GM23338 (cell line): ENCODE results near the gene B3GALT5. TPM values are rescaled to one million over a fixed set of nuclear protein-coding genes. Genes with fewer than 3 reads are reported as not detected.

Source experiments
- ATAC-seq: fragments of 200-7000 bp; cut with Tn5 transposase; 3 replicates; pipeline ENCODE4 v1.9.1; 2020
- DNase-seq: peaks from one replicate; pipeline ENCODE4 v3.0.0-alpha.2; 2015; ENCODE audit warnings: low spot score
- H2AFZ ChIP-seq: fragments of 200-600 bp; sonication (generic); 2 replicates; pipeline ENCODE4 v1.8.0; 2016; ENCODE audit warnings: antibody characterized with exemption, mild to moderate bottlenecking, moderate library complexity
- H3F3A ChIP-seq: fragments of 200-600 bp; sonication (generic); replicated peaks from 2 replicates; pipeline ENCODE4 v1.8.0; 2017; ENCODE audit warnings: antibody characterized with exemption, mixed run types, low read depth
- H3K27ac ChIP-seq: fragments of 200-600 bp; sonication (generic); 2 replicates; pipeline ENCODE4 v1.6.1; 2016; ENCODE audit warnings: low read depth
- H3K27me3 ChIP-seq: fragments of 200-600 bp; sonication (generic); 2 replicates; pipeline ENCODE4 v1.8.0; 2016; ENCODE audit warnings: mild to moderate bottlenecking, mixed run types, moderate library complexity; ENCODE audit not compliant: insufficient read depth
- H3K36me3 ChIP-seq: fragments of 200-600 bp; sonication (generic); 2 replicates; pipeline ENCODE4 v1.8.0; 2016; ENCODE audit warnings: mild to moderate bottlenecking; ENCODE audit not compliant: insufficient read depth
- H3K4me1 ChIP-seq: fragments of 200-600 bp; sonication (generic); 2 replicates; pipeline ENCODE4 v1.8.0; 2016; ENCODE audit warnings: mild to moderate bottlenecking, moderate library complexity; ENCODE audit not compliant: insufficient read depth
- H3K4me2 ChIP-seq: fragments of 200-600 bp; sonication (generic); 2 replicates; pipeline ENCODE4 v1.7.1; 2017; ENCODE audit warnings: mixed run types
- H3K4me3 ChIP-seq: fragments of 200-600 bp; sonication (generic); 2 replicates; pipeline ENCODE4 v1.6.1; 2016; ENCODE audit warnings: mixed run types
- H3K79me2 ChIP-seq: fragments of 200-600 bp; sonication (generic); replicated peaks from 2 replicates; pipeline ENCODE4 v1.8.0; 2017; ENCODE audit warnings: mild to moderate bottlenecking; ENCODE audit not compliant: insufficient read depth
- H3K9me2 ChIP-seq: fragments of 200-600 bp; sonication (generic); 2 replicates; pipeline ENCODE4 v1.8.0; 2017; ENCODE audit not compliant: insufficient read depth
- H4K20me1 ChIP-seq: fragments of 200-600 bp; sonication (generic); replicated peaks from 2 replicates; pipeline ENCODE4 v1.8.0; 2017; ENCODE audit warnings: mild to moderate bottlenecking; ENCODE audit not compliant: insufficient read depth
- H3K27ac Mint-ChIP-seq: 2 replicates; pipeline ENCODE4 v1.8.0; 2020; ENCODE audit warnings: inconsistent platforms, mild to moderate bottlenecking, moderate library complexity, mixed read lengths
- H3K27me3 Mint-ChIP-seq: 3 replicates; pipeline ENCODE4 v1.8.0; 2022; ENCODE audit warnings: low read depth, mild to moderate bottlenecking, moderate library complexity, mixed read lengths, inconsistent platforms; ENCODE audit not compliant: insufficient read depth, poor library complexity
- H3K36me3 Mint-ChIP-seq: 3 replicates; pipeline ENCODE4 v1.8.0; 2021; ENCODE audit warnings: low read depth, mild to moderate bottlenecking, inconsistent platforms, moderate library complexity, mixed read lengths
- H3K4me1 Mint-ChIP-seq: 3 replicates; pipeline ENCODE4 v1.8.0; 2020; ENCODE audit warnings: mild to moderate bottlenecking, inconsistent platforms, mixed read lengths
- H3K4me3 Mint-ChIP-seq: 3 replicates; pipeline ENCODE4 v1.8.0; 2021; ENCODE audit warnings: moderate library complexity, mild to moderate bottlenecking, inconsistent platforms, mixed read lengths
- H3K9me3 Mint-ChIP-seq: 3 replicates; pipeline ENCODE4 v1.8.0; 2020; ENCODE audit warnings: moderate library complexity, mild to moderate bottlenecking, inconsistent platforms, mixed read lengths
- CREB1 ChIP-seq: fragments of 250-450 bp; sonication (Bioruptor Pico); IDR thresholded peaks from 2 replicates; pipeline ENCODE4 v1.5.0; 2020; ENCODE audit warnings: low read depth, mild to moderate bottlenecking, moderate library complexity
- CTCF ChIP-seq, 2 experiments: fragments of 200-600 bp in 1 of 2; sonication (generic) in 1 of 2; conservative IDR thresholded peaks; 2 replicates each; pipeline versions ENCODE4 v1.5.1 to v1.6.1; 2016 to 2017; ENCODE audit warnings: antibody characterized with exemption in 2 of 2, low read depth in 2 of 2, mild to moderate bottlenecking in 2 of 2, moderate library complexity in 1 of 2
- ETS1 ChIP-seq: IDR thresholded peaks from 2 replicates; pipeline ENCODE4 v1.6.1; 2016; ENCODE audit warnings: antibody characterized with exemption
- EZH2 ChIP-seq: fragments of 200-600 bp; sonication (generic); IDR thresholded peaks from one replicate; pipeline ENCODE4 v1.8.0; 2017; ENCODE audit warnings: antibody characterized with exemption, mild to moderate bottlenecking, low read depth; ENCODE audit not compliant: unreplicated experiment
- EZH2phosphoT487 ChIP-seq: fragments of 200-600 bp; sonication (generic); IDR thresholded peaks from one replicate; pipeline ENCODE4 v1.8.1; 2018; ENCODE audit warnings: antibody characterized with exemption; ENCODE audit not compliant: unreplicated experiment
- JUNB ChIP-seq: IDR thresholded peaks from one replicate; pipeline ENCODE4 v1.6.1; 2016; ENCODE audit warnings: antibody characterized with exemption; ENCODE audit not compliant: unreplicated experiment
- NANOG ChIP-seq: IDR thresholded peaks from 2 replicates; pipeline ENCODE4 v1.6.1; 2016; ENCODE audit warnings: antibody characterized with exemption, borderline replicate concordance
- POLR2AphosphoS5 ChIP-seq: IDR thresholded peaks from 2 replicates; pipeline ENCODE4 v1.6.1; 2016; ENCODE audit warnings: antibody characterized with exemption, low read depth
- REST ChIP-seq: IDR thresholded peaks from one replicate; pipeline ENCODE4 v1.6.1; 2018; ENCODE audit warnings: antibody characterized with exemption; ENCODE audit not compliant: unreplicated experiment
- STAT1 ChIP-seq: IDR thresholded peaks from one replicate; pipeline ENCODE4 v1.6.1; 2016; ENCODE audit warnings: antibody characterized with exemption; ENCODE audit not compliant: unreplicated experiment
- ZNF114 ChIP-seq: fragments of 250-450 bp; sonication (Bioruptor Pico); IDR thresholded peaks from 2 replicates; pipeline ENCODE4 v1.5.0; 2020; ENCODE audit warnings: mild to moderate bottlenecking, moderate library complexity
- ZNF331 ChIP-seq: fragments of 250-450 bp; sonication (Bioruptor Pico); IDR thresholded peaks from 2 replicates; pipeline ENCODE4 v1.5.0; 2020; ENCODE audit warnings: low read depth, mild to moderate bottlenecking, moderate library complexity
- ZNF462 ChIP-seq: fragments of 250-450 bp; sonication (Bioruptor Pico); IDR thresholded peaks from 2 replicates; pipeline ENCODE4 v1.5.0; 2020; ENCODE audit warnings: mild to moderate bottlenecking, moderate library complexity
- polyA plus RNA-seq: library from polyadenylated mRNA; unstranded; fragments of >200 nt; fragmentation: Nextera tagmentation; extraction: Ambion mirVana; gene quantifications from 2 replicates; pipeline ENCODE4 v1.2.1, GENCODE V29; 2016
- total RNA-seq: library from RNA; depleted of rRNA; stranded (reverse); fragments of >200 nt; shearing (Covaris generic); gene quantifications from 2 replicates; pipeline ENCODE4 v1.2.3, GENCODE V29; 2014

B3GALT5 gene
- total and polyA plus RNA-seq, 2 experiments from 2014 or later, result 6.2 to 37.5 TPM

- peaks cover under 1% of the 10 kb centered on the region; the same call in 1 of the 2 replicates for H3K4me1 ChIP-seq
- Mint-ChIP-seq H3K27me3 (peaks cover 6% of the 10 kb centered on the region), H3K27ac (no peak overlapping the region), H3K4me3 (no peak overlapping the region), H3K9me3 (no peaks in the 10 kb centered on the region), H3K36me3 (peaks cover 99% of the 10 kb centered on the region), H3K4me1 (peaks cover 12% of the 10 kb centered on the region)
- H2AFZ ChIP-seq, result no peak overlapping the region
- no peak for TF ChIP-seq NANOG
- TF ChIP-seq STAT1, result no peak
- TF ChIP-seq EZH2, result no peak
- no peak for TF ChIP-seq JUNB
- TF ChIP-seq CTCF (conservative IDR thresholded peaks at IDR 0.05; ENCODE audit: low read depth in 2 of 2), result no peak
- TF ChIP-seq ETS1, result no peak
- TF ChIP-seq ZNF331 (CRISPR knock-in tag), result no peak
- TF ChIP-seq POLR2AphosphoS5, result no peak
- no peak for TF ChIP-seq REST
- no peak for TF ChIP-seq EZH2phosphoT487
- no peak for TF ChIP-seq CREB1 (CRISPR knock-in tag)
- no peak for TF ChIP-seq ZNF114 (CRISPR knock-in tag)
- no peak for TF ChIP-seq ZNF462 (CRISPR knock-in tag)
- H3K27ac ChIP-seq, result no peak overlapping the region
- no peaks in the 10 kb centered on the region for H3K27me3 ChIP-seq
- H3K36me3 ChIP-seq, result peaks cover 31% of the 10 kb centered on the region
- H4K20me1 ChIP-seq, result no peaks in the 10 kb centered on the region
- H3K79me2 ChIP-seq, result peaks cover 29% of the 10 kb centered on the region
- ATAC-seq (no peak), DNase-seq (no peak)
- H3F3A ChIP-seq, result peaks cover 2% of the 10 kb centered on the region; the same call in 1 of the 2 replicates
- H3K4me3 ChIP-seq, result no peak overlapping the region
- no peak overlapping the region for H3K4me2 ChIP-seq
- H3K9me2 ChIP-seq, result peaks cover 6% of the 10 kb centered on the region; the same call in 1 of the 2 replicates
Observed at GRCh38 chr21:39650801-39651200, 38.1 kb downstream of the B3GALT5 start.
